ENCODE data around the gene CCDC191. TPM values are rescaled to one million over a fixed set of nuclear protein-coding genes. Genes with fewer than 3 reads are reported as not detected.

Gene CCDC191
- total RNA-seq, 1 donor from 2014 or later = 0.21 TPM

Other genes with a start within 250 kb of the CCDC191 start
- 0.21 TPM for gene GRAMD1C, start 217.7 kb downstream of the CCDC191 start, total RNA-seq
- gene ZDHHC23, start 108.5 kb downstream of the CCDC191 start, total RNA-seq = 4.4 TPM
- 9.5 TPM for gene QTRT2, start 211 bp upstream of the CCDC191 start, total RNA-seq
- gene DRD3, start 122.5 kb upstream of the CCDC191 start, total RNA-seq = not detected
- 23.7 TPM for gene ZNF80, start 181.1 kb upstream of the CCDC191 start, total RNA-seq
- not detected for gene TIGIT, start 237.5 kb upstream of the CCDC191 start, total RNA-seq